SK-N-SH (cell line): ENCODE measurements around the gene CROT.

Source experiments
- ELF1 ChIP-seq: IDR thresholded peaks from 2 replicates; pipeline ENCODE4 v1.4.0; 2012
- EP300 ChIP-seq, 2 experiments: IDR thresholded peaks; 2 replicates each; pipeline versions ENCODE4 v1.4.0 to v1.6.1; 2012; ENCODE audit warnings: borderline replicate concordance in 1 of 2, low read depth in 1 of 2, low read length in 1 of 2
- FOXJ3 ChIP-seq: sonication (generic); formaldehyde crosslinking; IDR thresholded peaks from 2 replicates; pipeline ENCODE4 v1.5.1; 2020; ENCODE audit warnings: mild to moderate bottlenecking, missing genetic modification reagents
- FOXM1 ChIP-seq: IDR thresholded peaks from 2 replicates; pipeline ENCODE4 v1.4.0; 2012; ENCODE audit warnings: low read depth, mild to moderate bottlenecking
- POLR2AphosphoS5 ChIP-seq: IDR thresholded peaks from 2 replicates; pipeline ENCODE4 v1.6.1; 2012; ENCODE audit warnings: low read depth, low read length
- RCOR1 ChIP-seq: fragments of 150-350 bp; IDR thresholded peaks from 2 replicates; pipeline ENCODE4 v1.6.1; 2017; ENCODE audit warnings: antibody characterized with exemption, low read length
- SMC3 ChIP-seq: IDR thresholded peaks from 2 replicates; pipeline ENCODE4 v1.6.1; 2012; ENCODE audit warnings: low read depth, low read length, improper control_type of control experiment
- TF ChIP-seq, protein P1 (sequence below): fragments of 200-600 bp; sonication (generic); IDR thresholded peaks from 2 replicates; pipeline ENCODE4 v1.6.1; 2017; ENCODE audit warnings: antibody characterized with exemption, mild to moderate bottlenecking, moderate library complexity
- TF ChIP-seq, protein P2 (sequence below): IDR thresholded peaks from 2 replicates; pipeline ENCODE4 v1.4.0; 2012; ENCODE audit warnings: low read depth
- TF ChIP-seq, protein P3 (sequence below): IDR thresholded peaks from 2 replicates; pipeline ENCODE4; 2012

DNA sequence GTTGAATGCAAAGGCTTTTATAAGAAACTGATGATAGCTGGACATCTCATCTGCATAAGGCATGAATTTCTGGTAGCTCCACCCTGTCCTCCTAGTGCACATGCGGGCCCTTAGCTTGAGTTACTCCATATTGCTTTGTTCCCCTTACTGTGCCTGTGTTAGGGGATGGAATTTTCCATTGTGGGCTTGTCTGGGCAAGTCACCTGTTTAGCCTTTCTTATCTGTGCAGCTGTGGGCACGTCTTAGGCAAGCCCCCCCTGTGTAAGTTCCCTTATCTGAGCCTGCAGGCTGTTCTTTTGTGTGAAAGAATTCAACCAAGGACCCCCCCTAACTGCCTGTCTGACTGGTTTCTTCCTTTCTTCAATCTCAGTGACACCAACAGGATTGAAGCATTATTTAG is 14.5 kb upstream of the CROT start:
- TF ChIP-seq FOXJ3 (CRISPR knock-in tag): no peak
- TF ChIP-seq, protein P1, sequence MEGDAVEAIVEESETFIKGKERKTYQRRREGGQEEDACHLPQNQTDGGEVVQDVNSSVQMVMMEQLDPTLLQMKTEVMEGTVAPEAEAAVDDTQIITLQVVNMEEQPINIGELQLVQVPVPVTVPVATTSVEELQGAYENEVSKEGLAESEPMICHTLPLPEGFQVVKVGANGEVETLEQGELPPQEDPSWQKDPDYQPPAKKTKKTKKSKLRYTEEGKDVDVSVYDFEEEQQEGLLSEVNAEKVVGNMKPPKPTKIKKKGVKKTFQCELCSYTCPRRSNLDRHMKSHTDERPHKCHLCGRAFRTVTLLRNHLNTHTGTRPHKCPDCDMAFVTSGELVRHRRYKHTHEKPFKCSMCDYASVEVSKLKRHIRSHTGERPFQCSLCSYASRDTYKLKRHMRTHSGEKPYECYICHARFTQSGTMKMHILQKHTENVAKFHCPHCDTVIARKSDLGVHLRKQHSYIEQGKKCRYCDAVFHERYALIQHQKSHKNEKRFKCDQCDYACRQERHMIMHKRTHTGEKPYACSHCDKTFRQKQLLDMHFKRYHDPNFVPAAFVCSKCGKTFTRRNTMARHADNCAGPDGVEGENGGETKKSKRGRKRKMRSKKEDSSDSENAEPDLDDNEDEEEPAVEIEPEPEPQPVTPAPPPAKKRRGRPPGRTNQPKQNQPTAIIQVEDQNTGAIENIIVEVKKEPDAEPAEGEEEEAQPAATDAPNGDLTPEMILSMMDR: no peak
- TF ChIP-seq FOXM1: no peak
- TF ChIP-seq, protein P2, sequence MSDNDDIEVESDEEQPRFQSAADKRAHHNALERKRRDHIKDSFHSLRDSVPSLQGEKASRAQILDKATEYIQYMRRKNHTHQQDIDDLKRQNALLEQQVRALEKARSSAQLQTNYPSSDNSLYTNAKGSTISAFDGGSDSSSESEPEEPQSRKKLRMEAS: no peak
- no peak for TF ChIP-seq ELF1
- TF ChIP-seq RCOR1: no peak
- no peak for TF ChIP-seq POLR2AphosphoS5
- no peak for TF ChIP-seq SMC3
- TF ChIP-seq, protein P3, sequence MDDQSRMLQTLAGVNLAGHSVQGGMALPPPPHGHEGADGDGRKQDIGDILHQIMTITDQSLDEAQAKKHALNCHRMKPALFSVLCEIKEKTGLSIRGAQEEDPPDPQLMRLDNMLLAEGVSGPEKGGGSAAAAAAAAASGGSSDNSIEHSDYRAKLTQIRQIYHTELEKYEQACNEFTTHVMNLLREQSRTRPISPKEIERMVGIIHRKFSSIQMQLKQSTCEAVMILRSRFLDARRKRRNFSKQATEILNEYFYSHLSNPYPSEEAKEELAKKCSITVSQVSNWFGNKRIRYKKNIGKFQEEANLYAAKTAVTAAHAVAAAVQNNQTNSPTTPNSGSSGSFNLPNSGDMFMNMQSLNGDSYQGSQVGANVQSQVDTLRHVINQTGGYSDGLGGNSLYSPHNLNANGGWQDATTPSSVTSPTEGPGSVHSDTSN: no peak
- TF ChIP-seq EP300 (IDR thresholded peaks at IDR 0.05; ENCODE audit: borderline replicate concordance in 1 of 2, low read depth in 1 of 2, low read length in 1 of 2): no peak
